ENCODE data around the gene CSF2RB.
A peak's percentile ranks its signal among the peaks of the same experiment; 100 is the strongest.

Gene CSF2RB

GRCh38 chr22:36979016-36979910, 65.8 kb downstream of the CSF2RB start:
- Histone ChIP-seq H4K20me1 (ENCODE audit: insufficient read depth, low read length) (no peaks in the 10 kb centered on the region), H2AFZ (ENCODE audit: low read depth, low read length) (no peak overlapping the region; the same call in 1 of the 2 replicates), H3K9me3 (ENCODE audit: insufficient read depth, low read length, severe bottlenecking) (no peaks in the 10 kb centered on the region), H3K4me2 (ENCODE audit: insufficient read depth, low read length) (no peak overlapping the region), H3K27ac (ENCODE audit: low read length) (no peak overlapping the region), H3K4me1 (ENCODE audit: insufficient read depth, low read length) (peaks cover 14% of the 10 kb centered on the region), H3K4me3 (ENCODE audit: low read depth in 1 of 2, low read length in 2 of 2) (no peak overlapping the region), H3K36me3 (ENCODE audit: insufficient read depth, low read length) (no peaks in the 10 kb centered on the region), H3K9ac (ENCODE audit: low read depth, low read length) (no peak overlapping the region), H3K79me2 (ENCODE audit: insufficient read depth, low read length) (no peaks in the 10 kb centered on the region), H3K27me3 (ENCODE audit: insufficient read depth, low read length, poor library complexity) (peaks cover 20% of the 10 kb centered on the region)
- DNase-seq (no peak), ATAC-seq (ENCODE audit: insufficient read depth, low read depth) (no peak)
- TF ChIP-seq CTCF (IDR thresholded peaks at IDR 0.05; ENCODE audit: borderline replicate concordance, extremely low read depth, low read length, poor library complexity, severe bottlenecking) (no peak), EZH2 (IDR thresholded peaks at IDR 0.05; ENCODE audit: borderline replicate concordance, low read depth, low read length, severe bottlenecking) (no peak)

GRCh38 chr22:36981247-36981775, 67.9 kb downstream of the CSF2RB start:
- H3K4me1 ChIP-seq (ENCODE audit: insufficient read depth, low read length): peaks cover 14% of the 10 kb centered on the region
- DNase-seq: no peak
- H3K27me3 ChIP-seq (ENCODE audit: insufficient read depth, low read length, poor library complexity): peaks cover 20% of the 10 kb centered on the region
- H2AFZ ChIP-seq (ENCODE audit: low read depth, low read length): no peak overlapping the region
- no peak overlapping the region for H3K9ac ChIP-seq (ENCODE audit: low read depth, low read length)
- no peak overlapping the region for H3K27ac ChIP-seq (ENCODE audit: low read length)
- H3K9me3 ChIP-seq (ENCODE audit: insufficient read depth, low read length, severe bottlenecking): peaks cover 7% of the 10 kb centered on the region
- H4K20me1 ChIP-seq (ENCODE audit: insufficient read depth, low read length): no peaks in the 10 kb centered on the region
- no peaks in the 10 kb centered on the region for H3K79me2 ChIP-seq (ENCODE audit: insufficient read depth, low read length)
- ATAC-seq (ENCODE audit: insufficient read depth, low read depth): no peak
- no peaks in the 10 kb centered on the region for H3K36me3 ChIP-seq (ENCODE audit: insufficient read depth, low read length)
- H3K4me3 ChIP-seq (ENCODE audit: low read depth in 1 of 2, low read length in 2 of 2): no peak overlapping the region
- no peak for TF ChIP-seq CTCF (IDR thresholded peaks at IDR 0.05; ENCODE audit: borderline replicate concordance, extremely low read depth, low read length, poor library complexity, severe bottlenecking)
- no peak for TF ChIP-seq EZH2 (IDR thresholded peaks at IDR 0.05; ENCODE audit: borderline replicate concordance, low read depth, low read length, severe bottlenecking)
- H3K4me2 ChIP-seq (ENCODE audit: insufficient read depth, low read length): no peak overlapping the region

DNA sequence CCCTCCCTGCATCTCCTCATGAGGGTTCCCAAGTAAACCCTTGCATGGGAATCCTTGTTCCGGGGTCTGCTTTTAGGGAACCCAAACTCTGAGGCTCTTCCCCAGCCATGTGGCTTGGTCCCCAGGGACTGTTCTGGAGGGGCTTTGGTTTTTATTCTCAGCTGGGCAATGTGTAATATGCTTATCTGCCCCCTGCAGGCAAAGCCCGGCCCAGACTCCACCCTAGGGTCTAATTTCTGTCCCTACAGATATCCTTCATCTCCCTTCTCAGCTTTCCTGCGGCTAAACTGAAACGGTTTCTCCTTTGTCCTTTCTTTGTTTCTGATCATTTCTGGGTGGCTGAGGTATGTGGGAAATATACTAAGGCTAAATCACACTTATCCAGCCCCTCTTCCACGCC, 68.7 kb downstream of the CSF2RB start:
- DNase-seq (no peak), ATAC-seq (ENCODE audit: insufficient read depth, low read depth) (no peak)
- Histone ChIP-seq H3K27me3 (ENCODE audit: insufficient read depth, low read length, poor library complexity) (peaks cover 16% of the 10 kb centered on the region), H3K27ac (ENCODE audit: low read length) (no peak overlapping the region), H3K4me3 (ENCODE audit: low read depth in 1 of 2, low read length in 2 of 2) (no peak overlapping the region), H3K36me3 (ENCODE audit: insufficient read depth, low read length) (no peaks in the 10 kb centered on the region), H3K9ac (ENCODE audit: low read depth, low read length) (no peak overlapping the region), H2AFZ (ENCODE audit: low read depth, low read length) (no peak overlapping the region), H3K9me3 (ENCODE audit: insufficient read depth, low read length, severe bottlenecking) (peaks cover 8% of the 10 kb centered on the region), H4K20me1 (ENCODE audit: insufficient read depth, low read length) (no peaks in the 10 kb centered on the region), H3K79me2 (ENCODE audit: insufficient read depth, low read length) (no peaks in the 10 kb centered on the region), H3K4me1 (ENCODE audit: insufficient read depth, low read length) (peaks cover 13% of the 10 kb centered on the region), H3K4me2 (ENCODE audit: insufficient read depth, low read length) (no peak overlapping the region)
- peak; percentile 27 for TF ChIP-seq CTCF (IDR thresholded peaks at IDR 0.05; ENCODE audit: borderline replicate concordance, extremely low read depth, low read length, poor library complexity, severe bottlenecking)
- no peak for TF ChIP-seq EZH2 (IDR thresholded peaks at IDR 0.05; ENCODE audit: borderline replicate concordance, low read depth, low read length, severe bottlenecking)
